Mesodermal cell (in vitro differentiated cells): Measurements from ENCODE around the gene FGFBP2.

Source experiments
- H3K27ac ChIP-seq: 2 replicates; pipeline ENCODE4 v1.7.0; 2013; ENCODE audit warnings: mild to moderate bottlenecking, low read depth, low read length, moderate library complexity; ENCODE audit not compliant: severe bottlenecking
- H3K36me3 ChIP-seq: 2 replicates; pipeline ENCODE4 v1.7.1; 2013; ENCODE audit warnings: mild to moderate bottlenecking, low read length, moderate library complexity; ENCODE audit not compliant: control insufficient read depth, insufficient read depth
- H3K4me1 ChIP-seq: one replicate; pipeline ENCODE4 v1.7.1; 2013; ENCODE audit warnings: mild to moderate bottlenecking, low read length; ENCODE audit not compliant: insufficient read depth, control insufficient read depth, poor library complexity, severe bottlenecking
- H3K4me3 ChIP-seq: 2 replicates; pipeline ENCODE4 v1.7.0; 2013; ENCODE audit warnings: low read length, control low read depth, mild to moderate bottlenecking; ENCODE audit not compliant: insufficient read depth, poor library complexity, severe bottlenecking; ENCODE audit errors: extremely low read depth
- H3K9me3 ChIP-seq: 2 replicates; pipeline ENCODE4 v1.7.1; 2013; ENCODE audit warnings: mild to moderate bottlenecking, low read length, moderate library complexity; ENCODE audit not compliant: control insufficient read depth
- WGBS, 2 experiments: methylation state at CpG; one replicate each; pipeline ENCODE4 v1.1.5; 2013; ENCODE audit warnings: missing lambda C conversion rate in 2 of 2; ENCODE audit not compliant: insufficient coverage in 2 of 2; 5-methylcytosine and 5-hydroxymethylcytosine counted together

FGFBP2 gene

DNA sequence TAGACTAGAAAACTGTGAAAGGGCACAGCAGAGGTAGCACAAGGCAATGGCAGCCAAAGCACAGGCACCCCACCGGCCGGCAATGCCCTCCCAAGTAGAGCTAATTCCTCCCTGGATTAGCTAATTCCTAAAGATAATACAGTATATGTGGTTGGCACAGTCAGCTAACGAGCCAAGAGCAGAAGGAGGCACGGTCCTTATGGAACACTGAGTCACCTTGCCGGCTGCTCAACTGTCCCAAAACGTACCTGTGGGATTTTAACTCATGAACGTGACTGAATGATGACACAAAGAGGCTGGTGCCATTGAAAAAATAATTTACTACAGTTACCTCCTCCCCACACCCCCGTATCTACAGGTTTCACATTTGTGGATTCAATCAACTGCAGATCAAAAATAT is 15.3 kb downstream of the FGFBP2 start:
- H3K27ac ChIP-seq: no peak overlapping the region
- H3K36me3 ChIP-seq: no peaks in the 10 kb centered on the region
- WGBS, 2 experiments: 92 to 95% methylated on average over 5 to 7 of the region's 8 CpGs
- no peaks in the 10 kb centered on the region for H3K9me3 ChIP-seq
- H3K4me3 ChIP-seq: no peak overlapping the region
- no peaks in the 10 kb centered on the region for H3K4me1 ChIP-seq

DNA sequence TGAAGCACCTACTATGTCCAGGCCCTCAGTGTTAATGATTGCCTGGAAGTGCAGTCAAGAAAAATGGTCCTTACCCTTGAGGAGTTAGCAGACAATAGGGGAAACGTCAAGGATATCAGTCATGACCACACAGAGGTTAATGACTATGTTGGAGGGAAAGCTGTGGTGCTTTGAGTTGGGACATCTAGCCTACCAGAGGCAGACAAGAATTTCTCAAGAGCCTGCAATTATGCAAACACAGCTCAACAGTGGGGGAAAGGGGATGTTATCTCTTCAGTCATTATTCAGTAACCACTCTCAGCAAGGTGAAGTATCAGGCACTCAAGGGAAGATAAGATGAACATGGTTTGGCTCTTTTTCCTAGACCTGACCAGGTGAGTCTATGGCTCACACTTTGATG is 17.5 kb downstream of the FGFBP2 start:
- H3K4me3 ChIP-seq: no peak overlapping the region
- H3K4me1 ChIP-seq: no peaks in the 10 kb centered on the region
- WGBS, 2 experiments: 78% methylated on average over 1 of the region's 1 CpG; no CpG with 5 or more reads in 1 of the 2 experiments
- no peaks in the 10 kb centered on the region for H3K9me3 ChIP-seq
- H3K36me3 ChIP-seq: no peaks in the 10 kb centered on the region
- no peak overlapping the region for H3K27ac ChIP-seq

DNA sequence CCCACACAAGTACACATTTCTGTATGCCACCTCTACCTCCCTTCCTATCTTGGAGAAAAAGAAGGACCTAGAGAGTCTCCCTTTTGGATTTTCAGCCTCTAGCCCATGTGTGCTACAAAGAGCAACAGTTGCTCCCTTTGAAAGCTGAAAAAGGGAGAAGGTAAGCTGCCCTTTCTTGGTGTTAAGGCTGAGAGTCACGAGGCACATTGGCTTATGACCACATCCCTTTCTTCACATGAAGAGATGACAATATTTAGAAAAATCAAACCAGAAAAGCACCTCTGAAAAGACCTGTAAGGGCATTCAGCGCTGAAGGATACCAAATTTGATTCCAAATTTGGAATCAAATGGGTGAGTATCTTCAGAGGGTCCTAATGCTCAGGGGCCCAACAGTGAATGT is 18.1 kb downstream of the FGFBP2 start:
- Histone ChIP-seq H3K4me1 (no peaks in the 10 kb centered on the region), H3K9me3 (no peaks in the 10 kb centered on the region), H3K36me3 (no peaks in the 10 kb centered on the region), H3K4me3 (no peak overlapping the region), H3K27ac (no peak overlapping the region)
- WGBS, 2 experiments: 57 to 100% methylated on average over 1 of the region's 2 CpGs

DNA sequence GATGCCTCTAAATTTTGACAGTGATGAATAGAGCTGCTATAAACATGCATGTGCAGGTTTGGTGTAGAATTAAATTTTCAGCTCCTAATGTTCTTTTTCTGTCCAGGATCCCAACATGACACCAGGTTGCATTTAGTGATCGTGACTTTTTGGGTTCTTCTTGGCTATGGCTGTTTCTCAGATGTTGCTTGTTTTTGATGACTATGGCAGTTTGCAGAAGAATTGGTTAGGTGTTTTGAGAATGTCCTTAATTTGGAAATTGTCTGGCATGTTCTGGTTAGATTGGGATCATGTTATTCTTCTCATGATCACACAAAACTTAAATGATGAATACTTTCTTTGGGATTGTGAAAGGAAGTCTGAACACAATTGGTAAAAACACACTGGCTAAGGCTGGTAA is 20.7 kb downstream of the FGFBP2 start:
- Histone ChIP-seq H3K9me3 (no peaks in the 10 kb centered on the region), H3K4me1 (no peaks in the 10 kb centered on the region), H3K27ac (no peak overlapping the region), H3K36me3 (no peaks in the 10 kb centered on the region), H3K4me3 (no peak overlapping the region)
- WGBS, 2 experiments: no CpG with 5 or more reads among the region's 1 CpG

DNA sequence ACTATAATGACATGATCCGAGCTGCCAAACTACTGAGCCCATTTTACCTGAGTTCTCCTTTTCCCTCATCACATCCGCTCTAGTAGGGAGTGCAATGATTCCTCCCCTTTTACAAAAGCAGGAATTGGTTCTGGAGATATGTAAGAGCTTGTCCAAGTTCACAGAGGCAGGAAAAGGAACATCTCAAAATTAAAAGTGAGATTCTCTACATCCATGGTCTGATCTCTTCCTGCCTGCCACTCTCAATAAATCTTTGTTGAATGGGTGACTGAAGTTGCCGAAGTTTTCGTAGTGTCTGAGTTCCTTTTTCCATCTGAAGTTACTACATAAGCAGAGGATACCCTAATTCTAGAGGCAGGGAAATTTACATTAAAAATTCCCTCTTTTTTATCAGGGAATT is 24.3 kb downstream of the FGFBP2 start, which contains the start of gene FGFBP1:
Gene FGFBP1, minus strand, starts transcription at position 101 of the 400 bp plus-strand sequence. CDS start 2,108 bp downstream, outside the sequence.
- Histone ChIP-seq H3K36me3 (no peaks in the 10 kb centered on the region), H3K4me3 (no peak within 1 kb of the TSS), H3K27ac (no peak within 1 kb of the TSS), H3K4me1 (no peaks in the 10 kb centered on the region), H3K9me3 (no peaks in the 10 kb centered on the region)
- WGBS, 2 experiments: 100% methylated on average over 1 of the region's 4 CpGs; no CpG with 5 or more reads in 1 of the 2 experiments

DNA sequence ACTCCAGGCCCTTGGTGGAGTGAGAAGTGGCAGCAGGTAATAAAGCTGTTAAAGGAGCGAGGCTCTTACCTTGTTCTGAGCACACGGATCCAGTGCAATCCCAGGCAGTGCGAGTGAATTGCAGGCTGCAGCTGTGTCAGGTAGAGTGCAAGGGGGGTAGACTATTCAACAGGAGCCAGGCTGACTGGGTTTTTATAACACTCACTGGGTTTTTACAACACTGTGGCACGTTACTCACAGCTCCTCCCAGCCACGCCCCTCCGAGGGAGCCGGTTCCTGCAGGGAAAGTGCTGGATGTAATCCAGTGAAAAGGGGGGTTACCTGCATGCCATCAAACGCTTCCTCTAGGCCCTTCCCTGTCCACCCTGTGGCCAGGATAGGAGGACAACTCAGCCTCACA is 24.8 kb downstream of the FGFBP2 start:
- Histone ChIP-seq H3K4me1 (no peaks in the 10 kb centered on the region), H3K9me3 (no peaks in the 10 kb centered on the region), H3K27ac (no peak overlapping the region), H3K36me3 (no peaks in the 10 kb centered on the region), H3K4me3 (no peak overlapping the region)
- 37 to 61% methylated on average over 2 to 5 of the region's 8 CpGs for WGBS, 2 experiments

DNA sequence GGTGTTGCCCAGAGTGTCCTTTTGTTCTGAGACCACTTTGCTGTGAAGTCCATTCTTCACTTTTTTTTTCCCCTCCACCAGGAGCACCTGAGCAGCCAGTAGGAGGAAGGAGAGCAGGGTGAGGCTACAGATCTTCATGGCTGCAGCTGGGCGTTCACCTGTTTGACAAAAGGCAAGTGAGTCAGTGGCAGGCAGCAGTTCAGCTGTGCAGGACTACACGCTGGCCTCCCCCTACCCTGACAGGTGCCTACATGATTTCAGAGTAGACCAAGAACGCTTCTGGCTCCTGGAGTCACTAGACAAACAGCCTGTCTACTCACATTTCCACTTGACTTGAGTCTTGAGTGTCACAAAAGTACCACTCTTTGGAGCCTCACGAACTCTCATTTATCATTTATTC is 26.5 kb downstream of the FGFBP2 start:
- H3K36me3 ChIP-seq: no peaks in the 10 kb centered on the region
- no peaks in the 10 kb centered on the region for H3K4me1 ChIP-seq
- no peak overlapping the region for H3K27ac ChIP-seq
- H3K9me3 ChIP-seq: no peaks in the 10 kb centered on the region
- no peak overlapping the region for H3K4me3 ChIP-seq
- 89 to 92% methylated on average over 4 of the region's 4 CpGs for WGBS, 2 experiments

DNA sequence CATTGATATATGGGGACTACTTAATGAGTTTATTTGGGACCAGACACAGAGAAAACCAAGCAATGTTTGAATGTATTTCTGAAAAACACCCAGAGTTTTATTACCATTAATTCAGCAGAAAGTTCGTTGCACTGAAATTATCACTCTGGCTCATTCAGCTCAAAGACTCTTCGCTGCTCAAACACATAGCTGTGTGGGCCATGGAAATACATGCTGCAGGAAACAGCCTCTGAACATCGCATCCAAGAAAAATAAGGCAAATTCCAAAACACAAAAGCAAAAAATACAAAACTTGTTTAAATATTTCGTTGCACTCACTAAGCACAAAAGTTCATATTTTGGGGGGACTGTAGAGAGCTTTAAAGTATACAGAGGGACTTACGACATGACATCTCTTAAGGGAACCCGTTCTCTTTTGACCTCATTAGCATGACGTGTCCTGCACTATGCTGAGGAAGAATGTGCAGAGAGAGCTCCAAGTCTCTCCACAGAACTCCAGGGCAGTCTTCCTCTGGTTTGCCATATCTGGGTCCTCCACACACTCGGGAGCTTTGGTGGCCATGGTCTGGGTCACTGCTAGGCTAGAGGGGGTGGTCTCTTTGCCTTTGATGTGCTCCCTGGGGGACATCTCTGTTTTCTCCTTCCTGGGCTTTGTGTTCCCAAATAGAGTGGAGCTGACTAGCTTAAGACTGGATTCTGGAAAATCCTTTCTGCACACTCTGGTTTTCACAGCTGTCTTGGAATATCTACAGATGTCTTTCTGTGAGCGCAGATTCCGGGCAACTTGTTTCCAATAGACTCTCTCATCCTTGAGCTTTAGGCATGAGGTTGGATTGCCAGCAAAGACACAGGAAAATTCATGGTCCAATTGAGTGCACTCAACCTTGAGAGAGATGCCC is 27.2 kb downstream of the FGFBP2 start:
- Histone ChIP-seq H3K4me1 (no peaks in the 10 kb centered on the region), H3K36me3 (no peaks in the 10 kb centered on the region), H3K27ac (no peak overlapping the region), H3K4me3 (no peak overlapping the region), H3K9me3 (no peaks in the 10 kb centered on the region)
- 92 to 94% methylated on average over 6 to 7 of the region's 10 CpGs for WGBS, 2 experiments

DNA sequence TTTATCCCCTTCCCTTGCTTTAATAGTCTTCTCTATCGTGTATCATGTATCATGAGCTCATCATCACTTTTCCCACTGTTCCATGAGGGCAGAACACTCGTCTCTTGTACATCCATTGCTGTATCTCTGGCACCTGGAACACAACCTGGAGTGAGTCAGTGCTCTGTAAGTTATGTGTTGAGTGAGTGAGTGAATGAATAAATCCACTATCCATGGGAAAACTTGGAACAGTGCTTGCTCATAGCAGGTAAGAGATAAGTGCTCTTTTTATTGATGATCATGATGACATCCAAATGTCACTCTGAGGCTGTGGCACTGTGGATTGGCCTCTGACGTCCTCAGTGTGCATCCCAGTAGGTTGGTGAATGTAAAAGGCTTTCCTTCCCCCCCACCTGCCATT is 28.7 kb downstream of the FGFBP2 start:
- WGBS, 2 experiments: 71 to 100% methylated on average over 1 to 2 of the region's 3 CpGs

DNA sequence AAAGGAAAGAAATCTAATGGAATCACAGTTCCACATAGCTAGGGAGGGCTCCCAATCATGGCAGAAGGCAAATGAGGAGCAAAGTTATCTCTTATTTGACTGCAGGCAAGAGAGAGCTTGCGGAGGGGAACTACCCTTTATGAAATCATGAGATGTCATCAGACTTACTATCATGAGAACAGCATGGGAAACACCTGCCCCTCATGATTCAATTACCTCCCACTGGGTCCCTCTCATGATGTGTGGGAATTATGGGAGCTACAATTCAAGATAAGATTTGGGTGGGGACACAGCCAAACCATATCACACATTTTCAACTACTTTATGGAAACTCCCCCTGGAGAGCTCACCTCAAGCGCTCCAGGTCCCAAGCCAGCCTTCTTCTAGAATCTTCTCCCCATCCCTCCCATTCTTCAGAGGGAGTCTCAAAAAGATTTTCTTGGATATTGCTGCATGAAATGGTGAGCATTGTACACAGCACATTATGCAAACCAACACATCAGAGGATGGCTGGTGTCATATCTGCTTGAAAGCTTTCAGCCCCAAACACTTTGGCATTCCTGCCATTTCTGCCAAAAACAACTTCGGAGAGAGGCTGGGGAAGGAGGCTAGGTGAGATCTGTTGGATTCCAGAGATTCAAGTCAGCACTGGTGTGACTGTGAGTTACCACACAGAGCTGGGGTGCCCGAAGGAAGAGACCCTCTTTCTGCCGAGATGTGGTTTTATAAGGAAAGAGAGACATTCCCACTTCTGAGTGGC is 31.3 kb downstream of the FGFBP2 start:
- no peaks in the 10 kb centered on the region for H3K4me1 ChIP-seq
- no peaks in the 10 kb centered on the region for H3K9me3 ChIP-seq
- H3K36me3 ChIP-seq: no peaks in the 10 kb centered on the region
- H3K27ac ChIP-seq: no peak overlapping the region
- WGBS, 2 experiments: 100% methylated on average over 1 to 2 of the region's 5 CpGs
- H3K4me3 ChIP-seq: no peak overlapping the region

More for the DNA sequence above, 28.7 kb downstream of the FGFBP2 start:
- H3K9me3 ChIP-seq: no peaks in the 10 kb centered on the region
- H3K4me3 ChIP-seq: no peak overlapping the region
- no peaks in the 10 kb centered on the region for H3K4me1 ChIP-seq
- H3K27ac ChIP-seq: no peak overlapping the region
- H3K36me3 ChIP-seq: no peaks in the 10 kb centered on the region
